Upper lobe of left lung (tissue), 6 donors: ENCODE data around the gene CIC. TPM values are rescaled to one million over a fixed set of nuclear protein-coding genes. Genes with fewer than 3 reads are reported as not detected.

ENCODE experiments used
- ATAC-seq, 2 donors: fragments of 200-7000 bp; cut with Tn5 transposase; one replicate each; pipeline ENCODE4 v1.9.1; 2022; ENCODE audit warnings: mild to moderate bottlenecking in 2 of 2, moderate library complexity in 2 of 2; ENCODE audit not compliant: low FRiP score in 2 of 2
- DNase-seq, 2 donors: peaks; one replicate each; pipeline ENCODE4 v3.0.0-alpha.2; 2019 to 2020
- H3K27ac ChIP-seq, 4 donors: fragments of 200-600 bp; sonication (generic); one replicate each; pipeline ENCODE4 v1.5.1; 2016 to 2019
- H3K27me3 ChIP-seq, 4 donors: fragments of 200-600 bp; sonication (generic); one replicate each; pipeline ENCODE4 v1.5.1; 2017 to 2019
- H3K36me3 ChIP-seq, 4 donors: fragments of 200-600 bp; sonication (generic); one replicate each; pipeline ENCODE4 v1.5.1; 2016 to 2019
- H3K4me1 ChIP-seq, 4 donors: fragments of 200-600 bp; sonication (generic); one replicate each; pipeline ENCODE4 v1.5.1; 2018 to 2019
- H3K4me3 ChIP-seq, 4 donors: fragments of 200-600 bp; sonication (generic); one replicate each; pipeline ENCODE4 v1.5.1; 2017 to 2019; ENCODE audit warnings: mild to moderate bottlenecking in 2 of 4, moderate library complexity in 1 of 4
- H3K9me3 ChIP-seq, 4 donors: fragments of 200-600 bp; sonication (generic); one replicate each; pipeline ENCODE4 v1.5.1; 2018 to 2019
- CTCF ChIP-seq, 6 experiments: fragments of 450-650 bp in 4 of 6; fragments of 200-600 bp in 2 of 6; sonication (generic) in 2 of 6; IDR thresholded peaks; one replicate each; pipeline ENCODE4 v1.5.1; 2016 to 2019; ENCODE audit warnings: antibody characterized with exemption in 6 of 6
- EP300 ChIP-seq, 4 donors: sonication (generic); formaldehyde crosslinking; IDR thresholded peaks; one replicate each; pipeline ENCODE4 v1.5.1; 2017; ENCODE audit warnings: antibody characterized with exemption in 4 of 4, control low read depth in 2 of 4
- POLR2A ChIP-seq, 4 donors: fragments of 450-650 bp; IDR thresholded peaks; one replicate each; pipeline ENCODE4 v1.5.1; 2016 to 2017; ENCODE audit warnings: antibody characterized with exemption in 4 of 4, mild to moderate bottlenecking in 2 of 4
- POLR2AphosphoS5 ChIP-seq, 2 donors: sonication (generic); formaldehyde crosslinking; IDR thresholded peaks; one replicate each; pipeline ENCODE4 v1.5.1; 2017; ENCODE audit warnings: antibody characterized with exemption in 2 of 2
- WGBS, 2 donors: methylation state at CpG; one replicate each; pipeline ENCODE4 v1.1.5; 2017 to 2018; 5-methylcytosine and 5-hydroxymethylcytosine counted together
- total RNA-seq, 6 donors: library from RNA; depleted of rRNA in 4 of 6; stranded (reverse); fragments of >200 nt in 4 of 6; gene quantifications; one replicate each; pipeline versions ENCODE4 v1.1.0 to v1.2.1, GENCODE V29; 2016 to 2021
- donor health status: DM: no; HTN: no; CAD: no; lungs with moderate emphysema.
- donor health status: DM: no; HTN: yes; CAD: no; lungs with severe emphysema.

CIC gene
- total RNA-seq, 6 donors from 2014 or later, result 52.6 to 170 (median 77.7) TPM

GRCh38 chr19:42229855-42230351 is 39.1 kb upstream of the CIC start:
- no peaks in the 10 kb centered on the region for H3K27me3 ChIP-seq
- peaks cover 41 to 97% (median 93%) of the 10 kb centered on the region in 4 donors for H3K36me3 ChIP-seq
- no peak for TF ChIP-seq EP300 (IDR thresholded peaks at IDR 0.05)
- TF ChIP-seq CTCF (IDR thresholded peaks at IDR 0.05), result no peak
- TF ChIP-seq POLR2AphosphoS5 (IDR thresholded peaks at IDR 0.05), result no peak
- no peak for TF ChIP-seq POLR2A (IDR thresholded peaks at IDR 0.05)
- no peaks in the 10 kb centered on the region for H3K9me3 ChIP-seq
- H3K27ac ChIP-seq, result peak overlapping the region in 1 of 4 donors; percentile 46
- WGBS, 2 donors, result 63 to 71% methylated on average over 3 to 8 of the region's 8 CpGs
- ATAC-seq (no peak), DNase-seq (no peak)
- H3K4me1 ChIP-seq, result no peaks in the 10 kb centered on the region
- no peak overlapping the region for H3K4me3 ChIP-seq

GRCh38 chr19:42230571-42230970 is 38.5 kb upstream of the CIC start:
- H3K36me3 ChIP-seq, result peaks cover 35 to 97% (median 93%) of the 10 kb centered on the region in 4 donors
- H3K9me3 ChIP-seq, result no peaks in the 10 kb centered on the region
- ATAC-seq (no peak), DNase-seq (no peak)
- 81% methylated on average over 4 of the region's 4 CpGs for WGBS, 2 donors
- H3K27me3 ChIP-seq, result no peaks in the 10 kb centered on the region
- peak overlapping the region in 1 of 4 donors; percentile 46 for H3K27ac ChIP-seq
- H3K4me3 ChIP-seq, result no peak overlapping the region
- no peaks in the 10 kb centered on the region for H3K4me1 ChIP-seq
- TF ChIP-seq CTCF (IDR thresholded peaks at IDR 0.05) (no peak), POLR2AphosphoS5 (IDR thresholded peaks at IDR 0.05) (no peak), POLR2A (IDR thresholded peaks at IDR 0.05) (no peak), EP300 (IDR thresholded peaks at IDR 0.05) (no peak)

GRCh38 chr19:42232435-42232834 is 36.6 kb upstream of the CIC start:
- Histone ChIP-seq H3K4me3 (no peak overlapping the region), H3K4me1 (no peaks in the 10 kb centered on the region), H3K9me3 (no peaks in the 10 kb centered on the region), H3K27me3 (no peaks in the 10 kb centered on the region), H3K36me3 (peaks cover 38 to 97% (median 89%) of the 10 kb centered on the region in 4 donors), H3K27ac (no peak overlapping the region)
- DNase-seq, result no peak
- ATAC-seq, result no peak
- WGBS, 2 donors, result 93 to 96% methylated on average over 4 to 10 of the region's 10 CpGs
- TF ChIP-seq POLR2A (IDR thresholded peaks at IDR 0.05) (no peak), POLR2AphosphoS5 (IDR thresholded peaks at IDR 0.05) (no peak), CTCF (IDR thresholded peaks at IDR 0.05) (no peak), EP300 (IDR thresholded peaks at IDR 0.05) (no peak)

- 78 to 87% methylated on average over 7 of the region's 7 CpGs for WGBS, 2 donors
- H3K9me3 ChIP-seq, result no peaks in the 10 kb centered on the region
- H3K4me1 ChIP-seq, result no peaks in the 10 kb centered on the region
- no peaks in the 10 kb centered on the region for H3K27me3 ChIP-seq
- no peak overlapping the region for H3K4me3 ChIP-seq
- DNase-seq, result no peak
- no peak for ATAC-seq
- H3K36me3 ChIP-seq, result peaks cover 38 to 99% (median 83%) of the 10 kb centered on the region in 4 donors
- no peak overlapping the region for H3K27ac ChIP-seq
- TF ChIP-seq EP300 (IDR thresholded peaks at IDR 0.05) (no peak), CTCF (IDR thresholded peaks at IDR 0.05) (no peak), POLR2A (IDR thresholded peaks at IDR 0.05) (no peak), POLR2AphosphoS5 (IDR thresholded peaks at IDR 0.05) (no peak)
Observed at GRCh38 chr19:42233106-42233505, 35.9 kb upstream of the CIC start.

- H3K4me3 ChIP-seq, result no peak overlapping the region
- H3K36me3 ChIP-seq, result peaks cover 38 to 93% (median 78%) of the 10 kb centered on the region in 4 donors
- H3K4me1 ChIP-seq, result peaks cover 0 to under 1% (median 0%) of the 10 kb centered on the region in 4 donors
- no peaks in the 10 kb centered on the region for H3K27me3 ChIP-seq
- no peak for DNase-seq
- ATAC-seq, result no peak
- TF ChIP-seq POLR2A (IDR thresholded peaks at IDR 0.05) (no peak), EP300 (IDR thresholded peaks at IDR 0.05) (no peak)
- 95 to 96% methylated on average over 4 to 6 of the region's 6 CpGs for WGBS, 2 donors
- H3K9me3 ChIP-seq, result no peaks in the 10 kb centered on the region
- H3K27ac ChIP-seq, result no peak overlapping the region
Observed at GRCh38 chr19:42233678-42234292, 35.3 kb upstream of the CIC start.
